ENCODE results near the gene SDR42E2.

- no peak for TF ChIP-seq CTCF (IDR thresholded peaks at IDR 0.05)
- no peak for TF ChIP-seq POLR2A (IDR thresholded peaks at IDR 0.05)
Observed at GRCh38 chr16:22232277-22233036, 70.2 kb downstream of the SDR42E2 start.
